Left cardiac atrium (tissue), 4 donors: ENCODE data around the gene FAM167B. TPM values are rescaled to one million over a fixed set of nuclear protein-coding genes. Genes with fewer than 3 reads are reported as not detected.
A peak's percentile ranks its signal among the peaks of the same experiment; 100 is the strongest.

Experiments
- ATAC-seq, 2 donors: fragments of 200-7000 bp; cut with Tn5 transposase; one replicate each; pipeline ENCODE4 v1.9.1; 2020; ENCODE audit warnings: mild to moderate bottlenecking in 2 of 2, moderate library complexity in 2 of 2
- DNase-seq: peaks from one replicate; pipeline ENCODE4 v3.0.0-alpha.2; 2020
- intact Hi-C, 2 donors: fragments of 100-400 bp; cut with DNase I; formaldehyde crosslinking; loops; one replicate each; pipeline versions ENCODE4 v1.14.1 to v1.15.1; 2022 to 2023
- total RNA-seq, 2 donors: library from RNA; stranded (reverse); fragmentation: NEBNext Ultra II Directional; extraction: Animal tissue kit (Norgen Biotek cat#: 25700); gene quantifications; one replicate each; pipeline ENCODE4 v1.2.1, GENCODE V29; 2021
- donor health status: DM: no; HTN: yes; CAD: no.
- donor health status: DM: no; HTN: yes; CAD: no; lungs with severe emphysema.
- donor health status: DM: yes; HTN: yes; CAD: no.
- donor health status: Dilated cardiomyopathy.

FAM167B gene
- total RNA-seq, 2 donors from 2014 or later: 5.5 to 9.8 TPM

DNA sequence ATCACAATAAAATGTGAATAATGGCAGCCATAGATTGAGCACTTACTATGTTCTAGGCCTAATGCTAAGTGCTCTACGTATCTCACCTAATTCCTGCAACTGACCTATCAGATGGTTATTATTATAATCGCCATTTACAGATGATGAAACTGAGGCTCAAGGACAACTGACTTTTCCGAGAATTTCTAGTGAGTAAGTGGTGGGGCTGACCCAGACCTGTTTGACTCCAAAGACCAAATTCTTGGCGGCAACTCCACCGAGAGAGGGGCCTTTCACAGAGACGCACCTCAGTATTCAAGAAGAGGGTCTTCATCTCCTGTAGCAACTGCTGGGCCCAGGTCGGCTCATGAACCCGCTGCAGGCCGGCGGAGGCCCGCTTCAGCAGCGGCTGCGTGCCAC is 25.4 kb upstream of the FAM167B start:
- no peak for ATAC-seq
- DNase-seq: no peak
- intact Hi-C loops: no loop called here

DNA sequence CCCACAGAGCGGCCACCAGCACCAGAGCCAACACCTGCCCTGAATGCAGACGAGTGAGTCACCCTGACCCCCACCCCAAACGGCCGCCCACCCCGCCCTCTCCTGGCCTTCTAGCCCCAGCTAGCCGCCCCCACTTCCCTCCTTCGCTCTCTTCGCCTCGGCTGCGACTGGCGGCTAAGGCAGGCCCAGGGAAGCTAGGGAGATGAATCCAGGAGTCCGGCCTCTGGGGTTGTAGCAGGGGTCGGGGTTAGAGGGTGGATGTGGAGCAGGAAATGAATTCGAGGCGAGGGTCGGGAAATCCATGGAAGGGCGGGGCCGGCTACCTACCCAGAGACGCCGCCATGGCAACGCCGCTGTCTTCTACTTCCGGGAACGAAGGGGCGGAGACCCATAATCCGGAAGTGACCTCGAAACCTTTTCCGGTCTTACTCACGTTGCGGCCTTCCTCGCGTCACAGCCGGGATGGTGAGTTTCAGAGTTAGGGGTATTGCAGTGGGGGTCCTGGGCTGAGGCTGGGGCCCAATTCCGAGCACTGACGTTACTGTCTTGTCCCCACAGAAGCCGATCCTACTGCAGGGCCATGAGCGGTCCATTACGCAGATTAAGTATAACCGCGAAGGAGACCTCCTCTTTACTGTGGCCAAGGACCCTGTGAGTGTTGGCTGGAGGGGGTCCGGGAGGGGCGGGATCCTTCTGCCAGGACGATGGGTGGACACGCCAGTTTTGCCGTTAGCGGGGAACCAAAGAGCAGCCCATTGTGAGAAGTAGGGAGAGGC is 24.9 kb upstream of the FAM167B start, which contains the start of the genes EIF3I and TMEM234:
TSS of gene EIF3I (plus strand) at position 428 of the 776 bp plus-strand sequence. CDS start at position 463, 35 bp downstream.
TSS of gene TMEM234 (minus strand) at position 374 of the 776 bp plus-strand sequence. CDS start at position 343, 31 bp downstream.
- DNase-seq: peak; percentile 94
- intact Hi-C loops: no loop called here
- ATAC-seq: peak; percentile 97

DNA sequence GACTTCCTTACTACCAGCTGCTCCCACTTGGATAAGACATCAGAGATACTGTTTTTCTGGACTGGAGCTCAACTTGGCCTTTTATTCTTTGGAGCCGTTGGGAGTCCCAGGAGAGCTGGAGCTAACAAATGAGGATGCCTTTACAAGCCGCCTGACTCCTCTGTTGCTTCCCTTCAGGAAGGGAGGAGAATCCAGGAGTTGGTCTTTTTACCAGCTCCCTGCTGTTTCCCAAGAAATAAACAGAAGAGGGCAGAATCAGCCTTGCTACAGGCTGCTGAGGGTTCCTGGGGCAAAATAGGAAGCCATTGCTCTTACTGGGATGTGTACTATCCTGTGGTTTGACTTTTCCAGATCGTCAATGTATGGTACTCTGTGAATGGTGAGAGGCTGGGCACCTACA is 23.3 kb upstream of the FAM167B start:
- no peak for ATAC-seq
- intact Hi-C loops: no loop called here
- DNase-seq: no peak

DNA sequence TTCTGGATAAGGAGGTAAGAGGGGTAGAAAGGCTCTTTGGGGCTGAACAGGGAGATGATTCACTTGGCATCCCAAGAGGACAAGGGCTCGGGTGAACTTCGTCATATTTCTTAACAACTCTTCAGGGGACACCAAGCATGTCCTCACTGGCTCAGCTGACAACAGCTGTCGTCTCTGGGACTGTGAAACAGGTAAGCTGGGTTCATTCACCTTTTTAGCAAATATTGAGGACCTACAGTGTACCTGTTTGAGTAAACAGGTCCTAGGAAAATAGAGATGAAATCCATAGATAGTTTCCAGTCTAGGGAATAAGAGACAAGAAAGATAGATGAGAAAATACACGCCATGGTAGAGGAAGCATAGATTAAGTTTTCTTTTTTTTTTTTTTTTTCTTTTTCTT is 22.7 kb upstream of the FAM167B start:
- ATAC-seq (no peak), DNase-seq (no peak)
- intact Hi-C loops: no loop called here

DNA sequence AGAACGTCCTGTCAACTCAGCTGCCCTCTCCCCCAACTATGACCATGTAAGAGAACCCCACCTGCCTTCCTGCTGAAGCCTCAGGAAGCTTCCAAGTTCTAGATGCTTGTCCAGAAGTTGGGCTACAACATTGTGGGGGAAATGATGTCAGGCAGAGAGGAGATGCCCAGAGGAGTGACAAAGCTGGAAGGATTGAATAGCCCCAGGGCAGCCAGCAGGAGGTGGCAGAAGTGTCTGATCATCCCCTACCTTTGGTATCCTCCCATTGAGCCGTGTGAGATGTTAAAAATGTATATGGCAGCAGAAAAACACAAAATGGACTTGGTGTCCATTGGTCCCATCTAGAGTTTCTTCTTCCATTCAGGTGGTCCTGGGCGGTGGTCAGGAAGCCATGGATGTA is 18.3 kb upstream of the FAM167B start:
- intact Hi-C loops: no loop called here
- DNase-seq: no peak
- ATAC-seq: no peak

DNA sequence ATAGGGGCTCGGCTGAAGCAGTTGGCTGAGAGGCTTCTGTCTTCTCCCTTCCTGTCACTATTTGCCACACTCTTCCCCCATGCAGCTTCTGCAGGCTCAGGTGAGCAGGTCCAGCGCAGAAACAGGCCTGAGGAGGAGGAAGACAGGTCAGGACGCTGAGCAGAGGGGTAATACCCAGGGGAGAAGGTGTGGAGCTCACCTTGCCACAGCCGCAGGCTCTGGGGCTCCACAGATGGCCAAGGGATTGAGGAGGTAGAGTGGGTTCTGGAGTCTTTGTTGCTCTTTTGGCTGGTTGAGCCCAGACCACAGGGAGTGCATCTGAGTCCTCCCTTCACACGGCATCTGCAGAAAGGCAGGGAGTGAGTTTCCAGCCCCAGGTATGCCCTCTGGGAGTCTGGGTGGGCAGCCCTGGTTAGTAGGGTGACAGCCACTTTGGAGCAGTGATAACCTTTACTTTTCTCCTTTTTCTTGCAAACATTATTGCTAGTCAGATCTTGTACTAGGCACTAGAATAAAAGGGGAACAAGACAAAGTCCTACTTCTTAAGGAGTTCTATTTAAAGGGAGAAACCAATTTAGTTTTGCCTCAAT is 15.1 kb upstream of the FAM167B start:
- ATAC-seq (no peak), DNase-seq (no peak)
- intact Hi-C loops: no loop called here

DNA sequence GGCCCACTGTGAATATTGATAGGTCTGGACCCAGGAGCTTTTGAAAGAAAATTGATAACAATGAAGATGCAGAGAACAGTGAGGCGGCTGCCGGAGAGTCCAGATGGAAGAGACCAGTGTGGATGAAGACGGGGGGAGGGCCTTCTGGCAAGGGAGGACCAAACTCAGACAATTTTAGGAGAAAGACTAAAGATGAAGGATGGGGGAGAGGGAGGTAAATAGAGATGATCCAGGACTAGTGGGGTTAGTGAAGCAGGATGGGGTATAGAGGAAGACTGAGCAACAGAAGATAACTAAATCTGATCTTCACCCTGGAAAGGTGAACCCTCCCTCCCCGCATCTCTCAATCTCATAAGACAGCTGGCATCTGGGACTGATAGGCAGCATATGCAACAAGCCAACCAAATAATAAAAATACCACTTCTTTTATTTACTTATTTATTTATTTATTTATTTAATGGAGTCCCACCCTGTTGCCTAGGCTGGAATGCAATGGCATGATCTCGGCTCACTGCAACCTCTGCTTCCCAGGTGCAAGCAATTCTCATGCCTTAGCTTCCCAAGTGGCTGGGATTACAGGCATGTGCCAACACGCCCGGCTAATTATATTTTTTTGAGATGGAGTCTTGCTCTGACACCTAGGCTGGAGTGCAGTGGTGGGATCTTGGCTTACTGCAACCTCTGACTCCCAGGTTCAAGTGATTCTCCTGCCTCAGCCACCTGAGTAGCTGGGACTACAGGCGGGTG is 14.3 kb upstream of the FAM167B start:
- DNase-seq: no peak
- ATAC-seq: no peak

DNA sequence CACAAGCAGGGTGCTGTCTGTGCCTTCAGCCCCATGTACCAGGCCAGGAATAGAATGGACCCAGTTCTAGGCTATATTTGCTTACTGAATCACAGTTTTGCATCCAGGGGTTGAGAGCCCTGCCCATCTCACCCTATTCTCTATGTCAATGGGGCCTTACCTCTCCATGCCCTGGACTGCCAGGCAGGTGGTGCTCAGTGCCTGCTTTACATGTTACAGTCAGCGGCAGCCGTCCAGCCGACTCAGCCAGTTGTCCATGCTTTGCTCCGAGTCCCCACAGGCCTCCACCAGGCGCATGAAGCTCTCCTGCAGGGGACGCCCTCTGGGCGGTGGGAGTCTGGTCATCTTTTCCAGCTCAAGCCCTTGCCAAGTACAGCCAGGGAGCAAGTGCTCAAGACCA is 12.2 kb upstream of the FAM167B start:
- intact Hi-C loops: no loop called here
- DNase-seq (no peak), ATAC-seq (no peak)

More for the DNA sequence above, 14.3 kb upstream of the FAM167B start:
- intact Hi-C loops: no loop called here

DNA sequence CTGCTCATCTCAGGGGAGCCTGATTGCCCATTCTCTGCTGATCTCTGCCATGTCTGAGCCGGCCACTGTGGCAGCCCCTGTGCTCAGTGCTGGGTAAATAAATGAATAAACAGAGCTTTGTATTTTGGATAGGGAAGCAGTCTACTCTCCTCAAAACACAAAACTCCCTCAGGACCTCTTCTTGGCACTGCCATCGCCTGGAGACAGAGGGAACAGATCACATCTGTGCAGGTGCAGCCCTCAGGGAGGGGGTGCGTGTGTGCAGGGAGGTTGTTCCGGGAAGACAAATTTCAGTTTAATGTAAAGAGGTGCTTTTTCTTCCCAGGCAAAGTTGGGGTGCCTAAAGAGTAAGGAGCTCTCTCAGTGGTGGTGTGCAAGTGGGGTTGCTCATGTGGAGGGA is 7.7 kb upstream of the FAM167B start:
- intact Hi-C loops: no loop called here
- no peak for ATAC-seq
- no peak for DNase-seq

DNA sequence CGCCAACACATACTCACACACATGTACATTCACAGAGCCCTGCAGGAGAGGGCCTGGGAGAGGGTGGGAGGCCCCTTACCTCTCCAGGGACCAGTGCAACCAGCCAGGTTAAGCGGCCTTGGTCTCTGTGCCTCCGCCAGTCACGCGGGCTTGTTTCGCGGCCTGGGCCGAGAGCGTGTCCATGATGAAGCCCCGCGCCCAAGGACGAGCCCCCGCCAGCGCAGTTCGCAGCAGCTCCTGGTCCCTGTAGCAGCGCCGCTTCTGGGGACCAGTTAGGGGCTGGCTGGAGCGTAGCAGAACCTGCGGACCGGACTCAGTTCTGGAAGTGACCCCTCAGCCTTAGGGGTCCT is 7.3 kb upstream of the FAM167B start:
- DNase-seq: no peak
- ATAC-seq: peak in 1 of 2 donors; percentile 3
- intact Hi-C loops: loop anchor here in 1 of 2 donors (10.0 kb wide), 1 partner anchor 55 kb away; the partner anchor contains the start of gene HDAC1

DNA sequence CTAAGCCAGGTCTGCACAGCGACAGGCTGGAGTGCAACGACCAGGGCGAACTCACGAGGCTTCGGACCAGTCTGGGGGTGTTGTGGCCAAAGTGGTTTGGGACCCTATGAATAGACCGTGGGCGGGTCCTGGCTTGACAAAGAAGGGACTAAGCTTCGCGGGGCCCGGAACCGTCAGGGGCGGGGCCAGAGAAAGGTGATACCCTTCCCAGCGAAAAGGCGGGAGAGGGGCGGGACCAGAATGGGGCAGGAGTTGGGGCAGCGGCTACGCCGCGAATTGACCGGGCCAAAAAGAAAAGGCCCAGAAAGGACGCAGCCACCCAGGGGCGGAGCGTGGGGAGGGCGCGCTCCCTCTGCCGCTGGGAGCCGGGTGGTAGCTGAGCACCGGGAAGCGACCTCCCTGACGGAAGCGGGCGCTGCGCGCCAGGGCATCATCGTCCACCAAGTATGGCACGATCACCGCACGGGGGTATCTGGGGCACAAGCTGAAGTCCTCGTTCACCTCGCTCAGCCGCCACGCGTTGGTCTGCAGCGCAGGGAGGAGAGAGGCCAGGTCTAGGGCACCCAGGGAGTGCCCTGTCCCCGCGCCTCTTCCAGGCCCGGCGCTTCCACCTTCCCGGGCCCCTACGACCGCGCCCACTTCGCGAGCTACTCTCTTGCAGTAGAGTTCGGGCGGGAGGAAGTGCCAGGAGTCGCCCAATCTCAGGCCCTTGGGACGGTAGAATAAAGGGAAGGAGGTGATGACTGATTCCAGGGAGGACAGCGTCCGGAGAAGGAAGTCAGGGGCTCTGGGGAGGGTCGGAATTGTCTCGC is 6.7 kb upstream of the FAM167B start:
- intact Hi-C loops: loop anchor here in 1 of 2 donors (10.0 kb wide), 1 partner anchor 54 kb away; the partner anchor contains the start of gene HDAC1
- peak; percentile 77 for DNase-seq
- peak; percentile 86 to 87 for ATAC-seq

DNA sequence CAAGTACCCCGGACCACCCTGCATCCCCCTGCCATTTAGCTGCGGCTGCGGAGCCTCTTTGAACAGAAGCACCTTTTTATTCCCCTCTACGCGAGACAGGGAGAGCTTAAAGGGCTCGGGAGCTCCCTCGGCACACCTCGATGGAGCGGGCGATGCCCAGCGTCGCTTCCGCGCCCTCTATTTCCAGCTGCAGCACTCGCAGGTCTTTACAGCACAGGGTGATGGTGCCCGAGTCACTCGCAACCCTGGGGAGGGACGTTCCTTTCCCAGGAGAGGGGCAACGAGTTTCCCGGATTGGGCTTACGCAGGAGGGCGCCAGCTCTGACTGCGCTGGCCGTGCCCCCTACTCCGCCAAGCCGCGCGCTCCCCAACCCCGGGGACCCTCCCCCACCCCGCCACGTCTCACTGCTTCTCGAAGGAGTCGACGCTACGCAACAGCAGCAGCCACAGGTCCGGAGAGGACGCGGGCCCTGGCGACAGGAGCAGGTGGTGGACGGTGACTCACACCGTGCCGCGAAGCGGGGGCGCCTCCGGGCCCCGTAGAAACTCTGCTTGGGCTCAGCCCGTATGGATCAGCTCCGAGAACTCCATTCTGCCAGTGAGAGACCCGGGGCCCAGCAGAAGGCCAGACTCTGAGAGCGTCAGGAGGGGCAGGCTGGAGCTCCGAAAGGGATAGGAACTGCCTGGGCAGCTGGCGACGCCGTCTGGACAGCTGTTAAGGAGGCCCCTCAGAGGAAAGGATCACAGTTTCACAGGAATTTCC is 5.8 kb upstream of the FAM167B start:
- ATAC-seq (peak; percentile 69 to 70), DNase-seq (peak; percentile 69)
- intact Hi-C loops: loop anchor here in 1 of 2 donors (10.0 kb wide), 1 partner anchor 54 kb away; the partner anchor contains the start of gene HDAC1

DNA sequence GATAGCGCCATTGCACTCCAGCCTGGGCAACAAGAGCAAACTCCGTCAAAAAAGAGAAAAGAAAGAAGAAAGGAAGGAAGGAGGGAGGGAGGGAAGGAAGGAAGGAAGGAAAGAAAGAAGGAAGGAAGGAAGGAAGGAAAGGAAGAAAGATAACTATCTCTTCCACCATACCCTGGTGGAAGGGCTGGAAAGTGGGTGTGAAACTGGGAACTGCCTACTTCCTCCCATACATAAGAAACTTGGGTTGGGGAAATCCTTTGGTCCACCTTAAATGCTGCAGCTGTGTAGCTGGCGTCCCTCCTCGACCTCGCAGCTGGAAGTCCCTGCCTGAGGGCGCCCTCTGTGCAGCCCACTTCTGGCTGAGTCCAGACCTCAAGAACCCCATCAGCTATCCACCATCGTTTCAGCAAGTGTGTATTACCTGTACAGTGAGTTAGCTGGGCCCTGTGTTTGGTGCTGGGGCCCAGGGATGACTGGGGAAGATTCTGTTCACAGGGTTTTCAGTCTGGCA is 4.6 kb upstream of the FAM167B start:
- intact Hi-C loops: loop anchor here in 1 of 2 donors (10.0 kb wide), 1 partner anchor 52 kb away; the partner anchor contains the start of gene HDAC1
- peak in 1 of 2 donors; percentile 7 for ATAC-seq
- peak; percentile 46 for DNase-seq

DNA sequence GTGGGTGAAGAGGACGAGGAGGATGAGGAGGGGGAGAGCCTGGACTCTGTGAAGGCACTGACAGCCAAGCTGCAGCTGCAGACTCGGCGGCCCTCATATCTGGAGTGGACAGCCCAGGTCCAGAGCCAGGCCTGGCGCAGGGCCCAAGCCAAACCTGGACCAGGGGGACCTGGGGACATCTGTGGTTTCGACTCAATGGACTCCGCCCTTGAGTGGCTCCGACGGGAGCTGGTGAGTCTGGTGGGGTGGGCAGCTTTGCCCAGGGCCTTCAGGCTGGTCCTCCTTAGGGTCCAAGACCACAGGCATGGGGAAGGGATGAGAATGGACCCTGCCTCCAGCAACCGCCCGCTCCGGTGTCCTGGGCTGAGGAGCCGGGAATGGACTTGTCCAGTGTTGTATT is 430 bp downstream of the FAM167B start:
- ATAC-seq (peak in 1 of 2 donors; percentile 16), DNase-seq (peak; percentile 38)
- intact Hi-C loops: loop anchor here in 1 of 2 donors (10.0 kb wide), 1 partner anchor 47 kb away; the partner anchor contains the start of gene HDAC1

DNA sequence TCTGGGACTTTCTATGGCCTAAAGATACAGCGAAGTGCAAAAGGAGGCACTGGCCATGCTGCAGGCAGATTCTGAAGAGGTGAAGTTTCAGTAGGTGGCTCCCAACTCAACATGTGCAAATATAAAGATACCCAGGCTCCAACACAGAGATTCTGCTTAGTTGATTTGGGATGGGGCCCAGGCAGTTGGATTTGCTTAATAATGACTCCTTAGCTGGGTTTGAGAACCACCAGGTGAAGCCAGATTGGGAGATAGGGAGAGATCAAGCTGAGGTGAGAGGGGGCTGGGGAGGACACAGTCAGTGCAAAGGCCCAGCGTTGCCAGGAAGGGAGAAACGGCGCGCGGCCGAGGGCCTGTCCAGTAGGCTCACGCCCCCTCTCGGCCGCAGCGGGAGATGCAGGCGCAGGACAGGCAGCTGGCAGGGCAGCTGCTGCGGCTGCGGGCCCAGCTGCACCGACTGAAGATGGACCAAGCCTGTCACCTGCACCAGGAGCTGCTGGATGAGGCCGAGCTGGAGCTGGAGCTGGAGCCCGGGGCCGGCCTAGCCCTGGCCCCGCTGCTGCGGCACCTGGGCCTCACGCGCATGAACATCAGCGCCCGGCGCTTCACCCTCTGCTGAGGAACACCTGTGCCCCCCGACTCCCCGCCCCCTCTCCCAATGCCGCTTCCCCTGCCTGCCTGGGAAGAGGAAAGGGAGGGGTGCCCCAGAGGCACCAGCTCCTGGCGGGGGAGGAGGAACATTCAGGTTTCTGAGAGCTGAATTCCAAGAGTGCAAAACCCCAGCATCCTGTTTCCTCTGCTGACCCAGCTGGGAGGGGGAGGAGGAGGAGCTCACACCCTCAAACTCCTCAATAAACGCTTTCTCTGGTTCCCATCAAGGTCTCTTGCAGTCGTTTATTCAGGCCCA is 1.2 kb downstream of the FAM167B start:
- intact Hi-C loops: loop anchor here in 1 of 2 donors (10.0 kb wide), 1 partner anchor 47 kb away; the partner anchor contains the start of gene HDAC1
- peak; percentile 56 to 79 for ATAC-seq
- DNase-seq: peak; percentile 90

DNA sequence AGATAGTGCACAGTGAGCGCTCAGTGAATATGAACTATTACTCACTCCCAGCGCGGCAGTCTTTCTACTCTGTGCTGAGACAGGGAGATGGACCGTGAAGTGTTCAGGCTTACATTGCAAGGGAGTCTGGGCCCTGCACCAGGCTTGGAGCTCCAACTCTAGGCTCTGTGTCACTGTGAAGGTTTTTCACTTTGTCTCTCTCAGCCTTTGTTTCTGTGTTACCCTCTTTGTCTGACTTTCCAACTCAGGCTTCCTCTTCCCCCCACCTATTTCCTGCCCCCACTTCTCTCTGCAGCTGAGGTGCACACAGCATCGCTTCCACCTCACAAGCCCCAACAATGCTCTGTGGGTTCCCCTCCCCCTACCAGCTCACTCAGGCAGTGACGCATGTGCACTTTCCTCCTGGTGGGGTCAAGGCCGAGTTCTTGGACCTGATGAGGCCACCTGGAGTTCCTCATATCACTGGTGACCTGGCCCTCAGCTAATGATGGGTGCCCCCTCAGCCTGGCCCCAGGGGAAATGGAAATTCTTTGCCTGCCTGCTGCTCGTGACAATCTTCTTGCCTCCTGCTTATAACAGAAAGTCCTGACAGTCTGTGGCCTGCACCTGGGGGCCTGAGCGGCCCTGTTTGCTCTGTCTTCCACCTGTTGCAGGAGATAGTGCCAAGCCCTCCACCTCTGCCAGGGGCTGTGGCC is 3.0 kb downstream of the FAM167B start:
- peak; percentile 44 for DNase-seq
- intact Hi-C loops: loop anchor here in 1 of 2 donors (10.0 kb wide), 1 partner anchor 45 kb away; the partner anchor contains the start of gene HDAC1
- ATAC-seq: peak; percentile 19 to 68
